ENCODE measurements around the gene PRSS22.

Gene PRSS22

DNA sequence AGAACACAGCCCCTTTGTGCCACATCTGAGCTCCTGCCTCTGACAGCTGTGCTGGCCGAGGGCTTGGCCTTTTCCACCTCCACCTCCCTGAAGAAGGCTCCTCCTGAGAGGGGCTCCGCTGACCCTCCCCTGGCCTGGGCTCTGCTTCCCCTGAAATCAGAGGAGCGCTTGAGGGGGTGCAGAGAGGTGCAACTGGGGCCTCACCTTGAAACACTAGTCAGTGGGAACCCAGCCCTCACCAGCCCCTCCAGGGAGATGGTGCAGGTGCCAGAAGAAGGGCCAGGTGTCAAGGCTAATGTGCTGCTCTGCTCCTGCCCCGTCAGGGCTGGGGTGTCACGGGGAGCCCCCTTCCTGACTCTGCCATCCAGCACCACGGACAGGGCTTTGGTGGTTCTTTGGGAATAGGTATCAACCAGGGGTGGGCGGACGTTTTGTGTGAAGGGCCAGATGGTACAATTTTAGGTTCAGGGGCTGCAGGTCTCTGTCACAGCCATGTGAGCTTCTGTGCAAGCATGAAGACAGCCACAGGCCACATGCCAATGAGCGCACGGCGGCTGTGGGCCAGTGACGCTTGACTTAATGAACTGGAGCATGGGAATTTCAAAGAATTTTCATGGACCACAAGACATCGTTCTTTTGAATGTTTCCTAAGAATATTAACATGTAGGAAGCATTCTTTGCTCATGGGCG is 30.0 kb downstream of the PRSS22 start:
- no peak for DNase-seq

DNA sequence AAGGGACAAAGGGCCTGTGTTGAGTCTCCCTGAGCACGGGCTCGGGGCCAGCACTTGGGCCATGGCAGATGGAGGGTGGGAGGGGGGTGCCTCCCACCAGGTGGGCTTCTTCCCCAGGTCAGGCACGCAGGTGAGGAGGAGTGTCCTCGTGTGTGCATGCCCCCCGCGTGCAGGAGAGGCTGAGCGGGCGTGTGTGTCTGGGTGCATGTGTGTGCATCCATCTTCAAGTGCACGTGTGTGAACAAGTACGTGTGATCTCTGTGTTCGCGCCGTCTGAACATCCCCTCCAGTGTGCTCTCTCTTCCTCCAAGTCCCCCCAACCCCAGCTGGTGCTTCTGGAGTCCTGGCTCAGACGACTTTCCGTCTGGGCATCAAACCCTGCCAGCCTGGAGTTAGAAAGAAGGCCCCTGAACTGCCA is 30.6 kb downstream of the PRSS22 start:
- DNase-seq = no peak

DNA sequence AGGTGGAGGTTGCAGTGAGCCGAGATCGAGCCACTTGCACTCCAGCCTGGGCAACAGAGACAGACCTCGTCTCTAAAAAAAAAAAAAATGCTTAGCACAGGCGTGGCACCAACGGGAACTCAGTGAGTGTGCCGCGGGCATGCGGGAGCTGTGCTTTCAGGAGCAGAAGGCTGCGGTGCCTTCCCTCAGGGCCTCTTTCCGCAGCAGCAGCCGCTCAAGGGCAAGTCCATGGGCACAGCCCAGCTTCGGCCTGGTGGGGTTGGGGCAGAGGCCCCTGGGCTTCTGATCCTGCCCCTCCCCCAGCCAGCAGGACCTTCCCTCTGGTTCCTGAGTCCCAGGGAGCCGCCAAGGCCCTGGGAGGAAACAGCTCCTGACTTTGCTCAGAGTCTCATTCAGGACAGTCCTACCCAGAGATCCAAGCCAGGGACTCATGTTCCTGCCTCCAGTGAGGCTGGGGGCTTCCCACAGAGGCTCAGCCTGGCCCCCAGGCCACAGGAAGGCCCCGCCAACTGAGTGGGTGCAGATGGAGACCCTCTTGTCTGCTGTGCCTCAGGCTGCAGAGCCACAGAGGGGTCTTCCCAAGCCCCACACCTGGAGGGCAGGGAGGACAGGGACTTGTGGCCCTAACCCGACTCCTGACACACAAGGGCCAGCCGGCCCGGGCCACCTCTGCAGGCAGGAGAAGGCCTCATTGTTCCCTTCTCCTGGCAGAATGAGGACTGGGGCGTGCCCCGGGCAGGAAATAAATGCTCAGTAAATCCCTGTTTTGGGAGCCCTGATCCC is 31.2 kb downstream of the PRSS22 start:
- DNase-seq = no peak

DNA sequence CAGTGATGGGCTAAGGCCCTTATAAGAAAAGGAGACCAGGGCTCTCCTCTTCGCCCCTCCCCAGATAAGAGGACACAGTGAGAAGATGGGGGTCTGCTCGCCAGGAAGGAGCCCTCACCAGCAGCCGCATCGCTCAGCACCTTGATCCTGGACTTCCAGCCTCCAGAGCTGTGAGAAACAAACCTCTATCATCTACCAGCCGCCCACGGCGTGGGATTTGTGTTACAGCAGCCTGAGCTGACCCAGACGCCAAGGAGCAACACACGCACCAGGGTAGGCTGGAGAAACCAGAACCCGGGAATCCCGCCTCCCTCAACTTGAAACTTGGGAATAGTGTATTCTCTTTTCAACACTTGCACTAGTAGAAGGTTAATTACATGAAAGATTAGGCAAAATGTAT is 32.1 kb downstream of the PRSS22 start:
- no peak for DNase-seq

DNA sequence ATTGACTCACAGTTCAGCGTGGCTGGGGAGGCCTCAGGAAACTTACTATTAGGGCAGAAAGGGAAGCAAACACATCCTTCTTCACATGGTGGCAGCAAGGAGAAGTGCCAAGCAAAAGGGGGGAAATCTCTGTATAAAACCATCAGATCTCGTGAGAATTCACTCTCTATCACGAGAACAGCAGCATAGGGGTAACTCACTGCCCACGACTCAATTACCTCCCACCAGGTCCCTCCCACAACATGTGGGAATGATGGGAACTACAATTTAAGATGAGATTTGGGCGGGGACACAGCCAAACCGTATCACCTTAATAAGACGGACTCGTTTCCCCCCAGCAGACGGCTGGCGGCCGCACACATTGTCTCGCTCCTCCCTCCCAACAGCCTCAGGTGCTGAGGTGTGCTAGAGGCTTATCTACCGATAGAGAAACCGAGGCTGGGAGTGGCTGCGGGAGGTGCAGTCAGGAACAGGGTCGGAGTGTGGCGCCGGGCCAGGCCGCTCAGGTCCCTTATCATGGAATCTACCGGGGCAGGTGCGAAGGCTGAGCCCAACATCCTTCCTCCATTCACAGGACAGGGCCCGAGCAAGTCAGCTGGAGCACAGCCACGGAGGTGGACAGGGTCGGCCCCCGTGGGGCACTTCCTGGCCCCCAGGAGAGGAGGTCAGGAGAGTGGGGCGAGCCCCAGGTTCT is 32.8 kb downstream of the PRSS22 start:
- DNase-seq = no peak

DNA sequence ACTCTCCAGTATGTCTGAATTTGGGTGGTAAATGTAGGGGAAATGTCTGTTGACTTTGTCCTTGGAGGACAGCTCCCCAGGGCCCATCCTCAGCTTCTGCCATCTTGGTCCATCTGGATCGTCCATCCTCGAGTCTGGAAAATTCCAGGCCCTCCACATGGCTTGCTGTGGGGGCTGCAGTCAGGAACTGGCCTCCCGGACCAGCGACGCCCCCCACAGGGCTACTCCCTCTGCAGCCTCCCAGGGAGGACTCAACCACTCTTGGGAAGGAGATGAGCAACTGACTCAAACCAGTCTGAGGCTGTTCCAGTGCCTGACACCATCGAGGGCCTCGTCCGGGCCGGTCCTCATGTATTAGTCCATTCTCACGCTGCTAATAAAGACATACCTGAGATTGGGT is 33.3 kb downstream of the PRSS22 start:
- DNase-seq = no peak

DNA sequence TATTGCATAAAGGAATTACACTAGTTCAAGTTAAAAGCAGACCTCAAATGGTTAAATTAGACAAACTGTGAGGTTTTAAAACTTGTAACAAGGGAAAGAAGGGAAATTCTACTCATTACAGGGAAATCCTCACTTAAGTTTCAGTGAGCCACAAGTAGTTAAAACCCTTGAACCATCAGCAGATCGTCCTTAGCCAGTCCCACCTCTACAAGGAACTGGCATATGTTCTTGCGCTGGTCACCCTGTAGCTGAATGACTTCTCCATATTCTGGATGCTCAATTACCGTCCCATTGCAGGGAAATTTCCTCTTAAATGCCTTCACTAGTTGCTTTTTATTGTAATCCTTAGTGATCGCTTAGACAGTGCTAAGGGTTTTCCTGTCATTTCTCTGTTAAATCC is 35.5 kb downstream of the PRSS22 start:
- no peak for DNase-seq

DNA sequence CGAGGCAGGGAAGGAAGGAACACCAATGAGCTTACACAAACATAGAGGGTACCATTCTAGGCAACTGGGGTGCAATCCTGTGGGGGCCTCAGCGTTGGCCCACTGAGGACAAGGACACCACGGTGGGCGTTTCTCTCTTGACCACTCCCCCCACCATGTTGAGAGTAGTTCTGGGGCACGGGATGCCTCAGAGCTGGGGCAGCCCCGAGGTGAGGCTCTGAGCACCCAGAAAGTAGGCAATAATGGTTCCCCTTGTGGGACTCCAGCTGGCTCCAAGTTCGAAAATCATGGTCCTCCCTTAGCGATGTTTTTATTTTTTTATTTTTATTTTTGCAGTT is 35.8 kb downstream of the PRSS22 start:
- no peak for DNase-seq

DNA sequence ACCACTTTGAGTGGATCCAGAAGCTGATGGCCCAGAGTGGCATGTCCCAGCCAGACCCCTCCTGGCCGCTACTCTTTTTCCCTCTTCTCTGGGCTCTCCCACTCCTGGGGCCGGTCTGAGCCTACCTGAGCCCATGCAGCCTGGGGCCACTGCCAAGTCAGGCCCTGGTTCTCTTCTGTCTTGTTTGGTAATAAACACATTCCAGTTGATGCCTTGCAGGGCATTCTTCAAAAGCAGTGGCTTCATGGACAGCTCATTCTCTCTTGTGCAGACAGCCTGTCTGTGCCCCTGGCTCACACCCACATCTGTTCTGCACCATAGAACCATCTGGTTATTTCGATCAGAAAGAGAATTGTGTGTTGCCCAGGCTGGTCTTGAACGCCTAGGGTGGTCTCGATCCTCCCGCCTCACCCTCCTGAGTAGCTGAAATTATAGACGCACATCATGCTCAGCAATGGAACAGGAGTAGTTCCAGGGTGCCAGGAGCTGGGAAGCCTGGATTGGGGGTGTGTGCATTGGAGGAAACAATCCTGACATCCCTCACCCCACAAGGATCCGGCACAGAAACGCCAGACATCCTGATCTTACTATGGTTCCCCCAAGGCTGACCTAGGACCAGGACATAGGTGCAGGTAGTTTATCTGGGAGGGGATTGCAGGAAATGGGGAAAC is 36.3 kb downstream of the PRSS22 start:
- no peak for DNase-seq

DNA sequence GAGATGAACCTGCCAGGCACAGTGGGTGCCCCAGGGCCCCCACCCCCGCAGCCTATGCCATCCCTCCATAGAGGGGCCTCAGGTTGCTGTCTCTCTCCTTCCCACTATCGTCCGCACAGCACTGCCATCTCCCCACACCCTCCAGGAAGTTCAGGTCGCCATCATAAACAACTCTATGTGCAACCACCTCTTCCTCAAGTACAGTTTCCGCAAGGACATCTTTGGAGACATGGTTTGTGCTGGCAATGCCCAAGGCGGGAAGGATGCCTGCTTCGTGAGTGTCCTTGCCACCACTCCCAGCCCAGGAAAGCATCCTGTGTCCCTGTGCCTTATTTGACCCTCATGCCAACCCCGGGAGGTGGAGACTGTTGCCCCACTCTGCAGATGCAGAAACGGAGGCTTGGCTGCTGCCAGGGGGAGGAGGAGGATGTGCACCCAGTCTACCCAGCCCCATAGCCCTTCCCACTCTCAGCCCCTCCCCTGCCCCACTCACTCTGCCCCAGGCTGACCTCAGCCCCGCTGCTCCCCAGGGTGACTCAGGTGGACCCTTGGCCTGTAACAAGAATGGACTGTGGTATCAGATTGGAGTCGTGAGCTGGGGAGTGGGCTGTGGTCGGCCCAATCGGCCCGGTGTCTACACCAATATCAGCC is 37.0 kb downstream of the PRSS22 start:
- no peak for DNase-seq

DNA sequence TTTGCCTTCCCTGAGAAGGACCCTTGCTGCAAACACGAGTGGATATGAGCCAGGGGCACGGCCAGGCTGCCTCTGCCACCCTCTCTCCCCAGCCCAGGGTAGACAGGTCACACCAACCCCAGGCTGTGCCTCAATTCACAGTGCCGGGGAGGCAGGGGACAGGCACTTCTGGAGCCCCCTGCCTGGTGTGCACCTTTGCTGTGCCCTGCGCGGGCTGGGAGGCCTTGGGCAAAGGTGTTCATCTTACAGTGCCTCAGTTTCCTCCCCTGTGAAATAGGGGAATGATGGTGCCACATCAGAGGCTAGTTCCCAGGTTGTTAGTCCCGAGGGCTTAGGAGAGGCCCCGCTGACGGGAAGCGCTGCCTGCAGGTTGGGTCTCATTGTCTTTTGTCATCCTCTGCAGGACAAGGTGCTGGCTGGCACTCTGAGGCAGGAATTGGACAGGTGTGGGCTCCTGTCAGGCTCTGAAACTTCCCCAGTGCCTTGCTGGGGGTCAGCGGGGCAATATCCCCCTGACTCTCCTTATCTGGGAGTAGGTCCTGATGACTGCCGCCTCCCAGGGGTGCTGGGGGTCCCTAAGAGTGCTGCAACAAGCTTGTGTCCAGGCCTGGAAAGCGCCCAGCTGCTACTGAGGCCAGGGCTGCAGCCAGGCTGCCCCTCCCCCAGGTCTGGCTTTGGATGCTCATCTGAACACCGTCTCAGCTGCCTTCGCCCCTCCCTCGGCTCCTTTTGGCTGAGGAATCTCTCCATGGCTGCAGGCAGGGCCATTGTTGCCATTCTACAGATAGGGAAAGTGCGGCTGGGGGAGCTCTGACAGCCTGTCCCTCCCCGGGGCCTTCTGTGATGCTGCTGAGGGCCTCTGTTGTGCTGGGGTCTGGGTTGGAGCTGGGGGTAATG is 37.8 kb downstream of the PRSS22 start:
- no peak for DNase-seq

DNA sequence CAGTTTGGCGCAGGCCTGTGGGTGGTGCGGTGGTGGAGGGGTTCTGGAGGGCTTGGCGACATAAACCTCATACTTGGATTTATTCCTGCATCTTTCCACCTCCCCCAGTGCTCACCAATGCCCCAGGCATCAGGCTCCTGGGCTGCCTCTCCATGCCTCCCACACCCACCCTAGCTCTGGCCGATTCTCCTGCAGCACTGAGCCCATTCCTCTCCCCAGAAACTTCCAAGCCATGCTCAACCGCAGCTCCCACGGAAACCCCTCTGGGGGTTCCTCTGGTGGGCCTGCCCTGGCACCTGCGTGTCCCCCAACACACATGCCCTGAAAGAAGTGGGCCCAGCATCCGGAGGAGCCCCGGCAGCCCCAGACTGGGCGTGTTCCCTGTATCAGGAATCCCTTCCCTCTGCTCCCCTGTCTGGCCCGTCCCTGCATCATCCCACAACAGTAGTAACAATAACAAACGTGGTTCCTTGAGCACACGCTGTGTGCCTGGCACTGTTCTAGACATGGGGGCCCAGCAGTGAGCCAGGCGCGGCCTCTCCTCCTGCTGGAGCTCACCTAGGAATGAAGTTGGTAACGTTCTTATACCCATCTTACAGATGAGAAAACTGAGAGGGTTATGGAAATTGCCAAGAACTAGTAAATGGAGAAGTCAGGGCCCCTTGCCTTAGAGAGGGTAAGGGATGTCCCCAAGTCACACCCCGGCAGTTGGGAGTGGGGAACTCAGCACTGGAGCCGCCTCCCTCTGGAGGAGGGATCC is 38.6 kb downstream of the PRSS22 start:
- no peak for DNase-seq

DNA sequence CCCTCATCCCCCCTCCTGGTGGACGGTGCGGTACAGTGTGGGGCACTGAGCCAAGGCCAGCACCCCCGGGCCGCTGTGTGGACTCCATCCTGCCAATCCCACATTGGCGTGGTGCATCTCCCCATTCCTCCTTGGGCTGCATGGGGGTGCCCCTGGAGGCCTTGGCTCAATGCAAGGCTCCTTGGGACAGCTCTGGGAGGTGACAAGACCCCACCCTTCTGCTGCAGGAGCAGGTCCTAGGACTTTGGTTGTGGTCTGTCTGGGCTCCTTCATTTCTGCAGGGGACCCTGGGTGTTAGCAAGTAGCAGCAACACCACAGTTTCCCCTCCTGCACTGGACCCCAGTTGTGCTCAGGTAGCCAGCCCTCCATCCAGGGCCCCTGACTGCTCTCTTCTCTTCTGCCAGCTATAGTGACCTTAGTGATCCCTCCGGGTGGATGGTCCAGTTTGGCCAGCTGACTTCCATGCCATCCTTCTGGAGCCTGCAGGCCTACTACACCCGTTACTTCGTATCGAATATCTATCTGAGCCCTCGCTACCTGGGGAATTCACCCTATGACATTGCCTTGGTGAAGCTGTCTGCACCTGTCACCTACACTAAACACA is 39.6 kb downstream of the PRSS22 start:
- DNase-seq = no peak

DNA sequence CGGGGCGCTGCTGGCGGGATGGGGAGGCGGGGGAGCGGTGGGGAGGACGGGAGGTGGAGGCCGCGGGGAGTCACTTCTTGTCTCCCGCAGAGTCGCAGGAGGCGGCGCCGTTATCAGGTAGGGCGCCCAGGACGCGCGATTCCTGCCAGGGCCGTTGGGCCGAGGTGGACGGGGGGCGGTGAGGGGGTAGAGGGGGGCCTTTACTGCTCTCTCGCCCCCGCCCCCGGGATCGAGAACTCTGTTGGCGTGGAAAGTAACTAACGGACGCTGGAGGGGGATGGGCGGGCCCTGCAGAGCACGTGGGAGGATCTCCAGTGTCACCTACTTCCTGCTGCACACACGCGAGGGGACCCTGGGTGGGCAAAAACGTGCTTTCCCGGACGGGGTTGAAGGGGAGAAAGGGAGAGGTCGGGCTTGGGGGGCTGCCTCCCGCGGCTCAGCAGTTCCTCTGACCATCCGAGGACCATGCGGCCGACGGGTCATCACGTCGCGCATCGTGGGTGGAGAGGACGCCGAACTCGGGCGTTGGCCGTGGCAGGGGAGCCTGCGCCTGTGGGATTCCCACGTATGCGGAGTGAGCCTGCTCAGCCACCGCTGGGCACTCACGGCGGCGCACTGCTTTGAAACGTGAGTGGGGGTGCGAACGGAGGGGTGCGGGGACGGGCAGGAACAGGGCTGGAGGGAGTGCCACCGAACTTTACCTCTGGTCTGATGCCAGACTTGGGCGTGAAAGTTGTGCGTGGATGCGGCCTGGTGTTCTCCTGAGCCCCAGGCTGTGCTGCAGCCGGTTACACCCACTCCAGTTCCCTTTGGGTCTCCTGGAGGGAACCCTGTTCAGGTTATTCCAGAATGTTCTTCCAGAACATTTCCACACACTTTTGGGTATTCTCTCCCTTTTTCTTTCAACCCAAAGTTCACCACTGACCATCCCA is 40.4 kb downstream of the PRSS22 start:
- DNase-seq = no peak

DNA sequence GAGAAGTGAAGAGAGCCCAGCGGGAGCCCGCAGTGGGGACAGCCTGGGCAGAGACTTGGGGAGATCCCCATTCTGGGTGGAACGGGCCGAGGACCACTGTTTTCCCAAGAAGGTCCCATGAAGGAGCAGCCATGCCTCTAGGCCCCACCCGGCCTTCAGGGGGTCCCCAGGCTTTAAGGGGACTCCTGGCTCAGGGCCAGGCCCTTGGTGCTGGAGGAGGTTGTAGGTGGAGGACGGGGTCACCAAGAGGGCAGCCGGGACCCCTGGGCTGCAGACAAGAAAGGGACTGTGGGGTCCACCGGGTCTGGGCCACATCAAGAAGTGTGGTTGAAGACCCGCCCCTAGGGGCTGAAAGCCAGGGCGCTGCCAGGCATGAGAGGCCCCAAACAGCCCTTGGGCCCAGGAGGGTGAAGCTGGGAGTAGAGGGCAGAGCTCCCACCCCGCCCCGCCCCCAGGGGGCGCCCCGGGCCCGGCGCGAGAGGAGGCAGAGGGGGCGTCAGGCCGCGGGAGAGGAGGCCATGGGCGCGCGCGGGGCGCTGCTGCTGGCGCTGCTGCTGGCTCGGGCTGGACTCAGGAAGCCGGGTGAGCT is 41.1 kb downstream of the PRSS22 start, which contains the start of gene PRSS21:
Gene PRSS21, plus strand, starts transcription at position 487 of the 589 bp plus-strand sequence. Its CDS starts 32 bp downstream, at position 519.
- no peak for DNase-seq

DNA sequence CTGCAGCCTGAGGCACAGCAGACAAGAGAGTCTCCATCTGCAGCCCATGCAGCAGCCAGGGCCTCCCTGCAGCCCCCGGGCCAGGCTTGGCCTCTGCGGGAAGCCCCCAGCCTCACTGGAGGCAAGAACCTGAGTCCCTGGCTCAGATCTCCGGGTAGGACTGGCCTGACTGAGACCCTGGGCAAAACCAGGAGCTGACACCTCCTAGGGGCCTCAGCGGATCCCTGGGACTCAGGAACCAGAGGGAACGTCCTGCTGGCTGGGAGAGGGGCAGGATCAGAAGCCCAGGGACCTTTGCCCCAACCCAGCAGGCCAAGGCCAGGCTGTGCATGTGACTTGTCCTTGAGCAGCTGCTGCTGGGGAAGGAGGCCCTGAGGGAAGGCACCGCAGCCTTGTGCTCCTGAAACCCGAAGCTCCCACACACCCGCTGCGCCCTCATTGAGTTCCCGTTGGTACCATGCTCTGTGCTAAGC is 42.6 kb downstream of the PRSS22 start:
- no peak for DNase-seq

DNA sequence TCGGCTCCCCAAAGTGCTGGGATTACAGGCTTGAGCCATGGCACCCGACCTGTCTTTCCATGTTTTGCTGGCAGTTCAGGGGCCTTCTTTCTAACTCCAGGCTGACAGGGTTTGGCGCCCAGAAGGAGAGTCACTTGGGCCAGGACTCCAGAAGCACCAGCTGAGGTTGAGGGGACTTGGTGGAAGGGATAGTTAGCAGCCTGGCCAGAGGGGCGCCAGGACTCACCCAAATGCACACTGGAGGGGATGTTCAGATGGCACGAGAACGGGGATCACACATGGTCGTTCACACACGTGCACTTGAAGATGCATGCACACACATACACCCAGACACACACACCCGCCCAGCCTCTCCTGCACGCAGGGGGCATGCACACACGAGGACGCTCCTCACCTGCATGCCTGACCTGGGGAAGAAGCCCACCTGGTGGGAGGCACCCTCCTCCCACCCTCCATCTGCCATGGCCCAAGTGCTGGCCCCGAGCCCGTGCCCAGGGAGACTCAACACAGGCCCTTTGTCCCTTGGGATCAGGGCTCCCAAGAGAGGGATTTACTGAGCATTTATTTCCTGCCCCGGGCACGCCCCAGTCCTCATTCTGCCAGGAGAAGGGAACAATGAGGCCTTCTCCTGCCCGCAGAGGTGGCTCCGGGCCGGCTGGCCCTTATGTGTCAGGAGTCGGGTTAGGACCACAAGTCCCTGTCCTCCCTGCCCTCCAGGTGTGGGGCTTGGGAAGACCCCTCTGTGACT is 43.2 kb downstream of the PRSS22 start:
- DNase-seq = no peak

DNA sequence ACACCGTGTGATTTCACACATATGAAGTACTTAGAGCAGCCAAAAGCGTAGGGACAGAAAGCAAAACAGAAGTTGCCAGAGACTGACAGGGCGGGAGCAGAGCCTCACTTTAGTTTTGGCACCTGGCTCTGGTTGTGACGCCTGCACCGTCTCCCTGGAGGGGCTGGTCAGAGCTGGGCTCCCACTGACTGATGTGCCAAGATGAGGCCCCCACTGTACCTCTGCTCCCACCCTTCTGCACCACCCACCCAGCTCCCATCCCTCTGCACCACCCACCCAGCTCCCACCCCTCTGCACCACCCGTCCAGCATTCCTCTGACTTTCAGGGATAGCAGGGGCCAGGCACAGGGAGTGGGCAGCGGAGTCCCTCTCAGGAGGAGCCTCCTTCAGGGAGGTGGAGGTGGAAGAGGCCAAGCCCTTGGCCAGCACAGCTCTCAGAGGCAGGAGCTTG is 44.2 kb downstream of the PRSS22 start:
- no peak for DNase-seq

Data from NCI-H2081 (cell line).